Measurements from ENCODE around the gene C12orf43. TPM values are rescaled to one million over a fixed set of nuclear protein-coding genes. Genes with fewer than 3 reads are reported as not detected.

Gene C12orf43
- total and polyA plus RNA-seq, 2 of the 4 experiments (the other 2 are of a cell fraction) = 12.5 to 13.5 TPM

GRCh38 chr12:120991965-120992364, 24.3 kb downstream of the C12orf43 start:
- Histone ChIP-seq H3K56ac (ENCODE audit: extremely low read depth, insufficient read depth, low read length) (no peak overlapping the region), H3K9ac (ENCODE audit: low read depth, low read length) (no peak overlapping the region), H3K36me3 (ENCODE audit: control insufficient read depth, insufficient read depth, low read length) (no peaks in the 10 kb centered on the region), H2AK9ac (replicated peaks; ENCODE audit: low read depth, low read length, poor library complexity) (no peak overlapping the region), H3K23ac (ENCODE audit: low read depth, low read length) (no peak overlapping the region), H4K5ac (ENCODE audit: low read depth, low read length) (no peak overlapping the region), H3K14ac (replicated peaks; ENCODE audit: low read depth, low read length) (no peak overlapping the region), H3K4me1 (ENCODE audit: control insufficient read depth, insufficient read depth, low read length) (no peaks in the 10 kb centered on the region), H2BK15ac (ENCODE audit: low read depth, low read length) (no peak overlapping the region), H3K4ac (ENCODE audit: low read depth, low read length) (no peak overlapping the region), H3K27me3 (ENCODE audit: control insufficient read depth, insufficient read depth, low read length) (peaks cover 11% of the 10 kb centered on the region; the same call in 1 of the 2 replicates), H4K20me1 (ENCODE audit: insufficient read depth, low read length) (no peaks in the 10 kb centered on the region), H2AFZ (replicated peaks; ENCODE audit: low read length, poor library complexity) (no peak overlapping the region), H2BK120ac (ENCODE audit: low read depth, low read length) (no peak overlapping the region), H4K8ac (ENCODE audit: low read depth in 2 of 2, low read length in 2 of 2) (no peak overlapping the region), H3K79me1 (ENCODE audit: low read depth in 1 of 2, low read length in 2 of 2) (no peaks in the 10 kb centered on the region), H3K9me1 (ENCODE audit: insufficient read depth, low read length) (no peaks in the 10 kb centered on the region), H2AK5ac (ENCODE audit: low read depth, low read length) (no peak overlapping the region), H3K9me3 (ENCODE audit: control insufficient read depth, insufficient read depth, low read length) (no peaks in the 10 kb centered on the region; the same call in 1 of the 2 replicates), H3K4me3 (ENCODE audit: insufficient read depth, low read depth, low read length) (no peak overlapping the region), H3K4me2 (ENCODE audit: low read depth, low read length) (no peak overlapping the region), H3K18ac (ENCODE audit: low read depth, low read length) (no peak overlapping the region), H2BK20ac (ENCODE audit: low read depth, low read length) (no peak overlapping the region), H2BK5ac (ENCODE audit: low read depth, low read length, poor library complexity, severe bottlenecking) (no peak overlapping the region), H3K27ac (ENCODE audit: insufficient read depth, low read length) (no peak overlapping the region), H4K91ac (ENCODE audit: insufficient read depth, low read depth, low read length) (no peak overlapping the region)
- POLR2A ChIA-PET (ENCODE audit: unreplicated experiment) = no interaction called here
- ATAC-seq (ENCODE audit: low read depth) (no peak), DNase-seq (no peak)
- in situ Hi-C loops (cut with MboI; ENCODE audit: low sequenced_read_pairs) = no loop called here
- dilution Hi-C loops (cut with HindIII; ENCODE audit: low sequenced_read_pairs, unreplicated experiment) = no loop called here
- no peak for TF ChIP-seq CTCF (conservative IDR thresholded peaks at IDR 0.05; ENCODE audit: low read depth, low read length)
- TF ChIP-seq BHLHE40 (IDR thresholded peaks at IDR 0.05; ENCODE audit: low read depth, low read length) = no peak
- TF ChIP-seq, protein P1, sequence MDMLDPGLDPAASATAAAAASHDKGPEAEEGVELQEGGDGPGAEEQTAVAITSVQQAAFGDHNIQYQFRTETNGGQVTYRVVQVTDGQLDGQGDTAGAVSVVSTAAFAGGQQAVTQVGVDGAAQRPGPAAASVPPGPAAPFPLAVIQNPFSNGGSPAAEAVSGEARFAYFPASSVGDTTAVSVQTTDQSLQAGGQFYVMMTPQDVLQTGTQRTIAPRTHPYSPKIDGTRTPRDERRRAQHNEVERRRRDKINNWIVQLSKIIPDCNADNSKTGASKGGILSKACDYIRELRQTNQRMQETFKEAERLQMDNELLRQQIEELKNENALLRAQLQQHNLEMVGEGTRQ (IDR thresholded peaks at IDR 0.05; ENCODE audit: low read depth, low read length) = no peak
- CTCF ChIA-PET = interaction anchor here (1.0 kb wide), 1 partner anchor 20 kb away, joined by 4 read pairs; no protein-coding TSS in a partner anchor
- BruUV-seq (replicated peaks) = no TSS peak
- intact Hi-C loops (cut with micrococcal nuclease) = no loop called here
